Measurements from ENCODE around the gene AOC2. TPM values are rescaled to one million over a fixed set of nuclear protein-coding genes. Genes with fewer than 3 reads are reported as not detected.

AOC2 gene
- total and polyA plus RNA-seq, 2 of the 13 experiments (the other 11 are each of a cell fraction or from before 2014, with no cell fraction given) = 1.2 to 3.3 TPM

GRCh38 chr17:42866216-42866615 is 21.8 kb downstream of the AOC2 start (continued):
- 0 out of 2 replicates have a peak, but pooled peaks have one; percentile 28 for TF ChIP-seq ZNF784 (CRISPR knock-in tag; IDR thresholded peaks at IDR 0.05; ENCODE audit: borderline replicate concordance)
- no peak for TF ChIP-seq DNMT3B (CRISPR knock-in tag; conservative IDR thresholded peaks at IDR 0.05)
- no peak for TF ChIP-seq MYPOP (CRISPR knock-in tag; IDR thresholded peaks at IDR 0.05)
- no peak for TF ChIP-seq RFX5 (IDR thresholded peaks at IDR 0.05; ENCODE audit: low read depth, low read length)
- no peak for TF ChIP-seq ARHGAP35 (CRISPR knock-in tag; IDR thresholded peaks at IDR 0.05; ENCODE audit: borderline replicate concordance)
- no peak; the same call in 1 of the 2 replicates for TF ChIP-seq ZNF34 (CRISPR knock-in tag; IDR thresholded peaks at IDR 0.05; ENCODE audit: borderline replicate concordance)
- no peak for TF ChIP-seq NCOA5 (CRISPR knock-in tag; IDR thresholded peaks at IDR 0.05)
- TF ChIP-seq PAXIP1 (CRISPR knock-in tag; conservative IDR thresholded peaks at IDR 0.05) = no peak
- peak; percentile 6; the same call in 1 of the 2 replicates for TF ChIP-seq TFAP4 (IDR thresholded peaks at IDR 0.05; ENCODE audit: borderline replicate concordance, low read depth)
- no peak for TF ChIP-seq ATF4 (CRISPR knock-in tag; IDR thresholded peaks at IDR 0.05)
- no peak; the same call in 1 of the 2 replicates for TF ChIP-seq ZNF703 (CRISPR knock-in tag; IDR thresholded peaks at IDR 0.05; ENCODE audit: borderline replicate concordance)
- 0 out of 2 replicates have a peak, but pooled peaks have one; percentile 18 for TF ChIP-seq CHD4 (IDR thresholded peaks at IDR 0.05; ENCODE audit: borderline replicate concordance, low read length)
- 0 out of 2 replicates have a peak, but pooled peaks have one; percentile 33 for TF ChIP-seq FUBP1 (CRISPR knock-in tag; IDR thresholded peaks at IDR 0.05; ENCODE audit: borderline replicate concordance)
- peak; percentile 6; the same call in 1 of the 2 replicates for TF ChIP-seq MAX (IDR thresholded peaks at IDR 0.05)
- TF ChIP-seq ZNF598 (CRISPR knock-in tag; IDR thresholded peaks at IDR 0.05; ENCODE audit: borderline replicate concordance) = peak; percentile 81; the same call in 1 of the 2 replicates

Measured in HepG2 (cell line).